GM12878 (cell line): Measurements from ENCODE around the gene GRK5. TPM values are rescaled to one million over a fixed set of nuclear protein-coding genes. Genes with fewer than 3 reads are reported as not detected.
A peak's percentile ranks its signal among the peaks of the same experiment; 100 is the strongest.

Experiments used
- ATAC-seq: fragments of 200-7000 bp; cut with Tn5 transposase; 3 replicates; pipeline ENCODE4 v1.9.1; 2020; ENCODE audit warnings: mild to moderate bottlenecking, moderate library complexity
- BruUV-seq: library from RNA; stranded (reverse); fragments of 400-500 nt; replicated peaks from 2 replicates; lab custom pipeline; 2021; lab: Mats Ljungman, UMichigan
- CTCF ChIA-PET: fragments of 300-600 bp; sonication (Branson Sonifier 250); formaldehyde crosslinking; extraction: SDS; loops from one replicate; lab custom pipeline; 2021; ENCODE audit warnings: inconsistent platforms; lab: Yijun Ruan, JAX
- POLR2A ChIA-PET: fragments of 350-600 bp; formaldehyde crosslinking; extraction: SDS; loops from one replicate; lab custom pipeline; 2021; ENCODE audit warnings: inconsistent platforms; lab: Charles Lee
- RAD21 ChIA-PET: fragments of 300-600 bp; sonication (Branson Sonifier 250); formaldehyde crosslinking; loops from one replicate; lab custom pipeline; 2023; ENCODE audit warnings: antibody characterized with exemption; ENCODE audit not compliant: unreplicated experiment; lab: Charles Lee
- SMC1A ChIA-PET: fragments of 300-600 bp; sonication (Branson Sonifier 250); formaldehyde crosslinking; loops from one replicate; lab custom pipeline; 2023; ENCODE audit not compliant: unreplicated experiment, uncharacterized antibody; lab: Charles Lee
- DNase-seq: peaks from one replicate; pipeline ENCODE4 v3.0.0-alpha.2; 2011; ENCODE audit warnings: low read depth, low spot score
- FAIRE-seq: peaks from 3 replicates; lab custom pipeline; 2011; peaks lifted over from hg19 to GRCh38; lab: Jason Lieb, UNC
- H2AFZ ChIP-seq: 2 replicates; pipeline ENCODE4 v1.6.0; 2011; ENCODE audit warnings: low read depth, low read length, control low read depth; ENCODE audit not compliant: control insufficient read depth
- H3K27ac ChIP-seq: 2 replicates; pipeline ENCODE4 v1.5.1; 2011; ENCODE audit warnings: control low read depth; ENCODE audit not compliant: control insufficient read depth, insufficient read depth
- H3K27me3 ChIP-seq, 2 experiments: replicated peaks in 1 of 2; 2 replicates each; pipeline versions ENCODE4 v1.6.0 to v1.6.1; 2011; ENCODE audit warnings: low read length in 1 of 2; ENCODE audit not compliant: control insufficient read depth in 2 of 2, insufficient read depth in 2 of 2
- H3K36me3 ChIP-seq, 2 experiments: 2 replicates each; pipeline ENCODE4 v1.5.1; 2011; ENCODE audit warnings: low read length in 1 of 2; ENCODE audit not compliant: control insufficient read depth in 2 of 2, insufficient read depth in 2 of 2
- H3K4me1 ChIP-seq: 2 replicates; pipeline ENCODE4 v1.6.1; 2011; ENCODE audit warnings: mild to moderate bottlenecking, low read length, moderate library complexity, mixed read lengths; ENCODE audit not compliant: control insufficient read depth, insufficient read depth
- H3K4me2 ChIP-seq: 2 replicates; pipeline ENCODE4 v1.6.0; 2011; ENCODE audit warnings: control low read depth; ENCODE audit not compliant: control insufficient read depth, insufficient read depth
- H3K4me3 ChIP-seq: fragments of 200-600 bp; sonication (generic); 2 replicates; pipeline ENCODE4 v1.5.1; 2016
- H3K79me2 ChIP-seq: 2 replicates; pipeline ENCODE4 v1.6.0; 2011; ENCODE audit warnings: low read length; ENCODE audit not compliant: control insufficient read depth, insufficient read depth
- H3K9ac ChIP-seq: 2 replicates; pipeline ENCODE4 v1.8.0; 2011; ENCODE audit warnings: low read length, control low read depth, mixed read lengths; ENCODE audit not compliant: control insufficient read depth, insufficient read depth
- H3K9me3 ChIP-seq: replicated peaks from 3 replicates; pipeline ENCODE4 v1.5.1; 2011; ENCODE audit warnings: mild to moderate bottlenecking, low read length; ENCODE audit not compliant: control insufficient read depth, insufficient read depth
- H4K20me1 ChIP-seq: 2 replicates; pipeline ENCODE4 v1.6.0; 2011; ENCODE audit not compliant: control insufficient read depth, insufficient read depth
- ATF2 ChIP-seq: IDR thresholded peaks from 2 replicates; pipeline ENCODE4 v1.6.1; 2012; ENCODE audit warnings: low read length, inconsistent platforms
- IKZF1 ChIP-seq: fragments of 450-650 bp; conservative IDR thresholded peaks from 2 replicates; pipeline ENCODE4 v1.6.1; 2017; ENCODE audit warnings: antibody characterized with exemption, mild to moderate bottlenecking
- RUNX3 ChIP-seq: IDR thresholded peaks from 2 replicates; pipeline ENCODE4 v1.6.1; 2012; ENCODE audit warnings: low read length, inconsistent platforms
- ZNF592 ChIP-seq: fragments of 450-650 bp; IDR thresholded peaks from 2 replicates; pipeline ENCODE4 v1.6.1; 2017; ENCODE audit warnings: mild to moderate bottlenecking, moderate library complexity
- WGBS: methylation state at CpG from one replicate; pipeline ENCODE4 v1.1.6; 2016; ENCODE audit warnings: low lambda C conversion rate; ENCODE audit not compliant: insufficient replicate concordance, insufficient coverage; ENCODE audit errors: missing lambda C conversion rate; 5-methylcytosine and 5-hydroxymethylcytosine counted together
- in situ Hi-C: fragments of 300-500 bp; cut with MboI; formaldehyde crosslinking; loops from 9 replicates; pipeline ENCODE4 v1.14.3; 2018; ENCODE audit warnings: mixed read lengths
- intact Hi-C: fragments of 100-400 bp; cut with micrococcal nuclease; formaldehyde crosslinking; loops from one replicate; pipeline ENCODE4 v1.14.2; 2022; ENCODE audit not compliant: unreplicated experiment
- polyA plus RNA-seq, 11 experiments: library from polyadenylated mRNA; depleted of rRNA in 4 of 11; unstranded in 6 of 11; stranded (reverse) in 5 of 11; fragments of >200 nt; fragmentation: Nextera tagmentation in 4 of 11; fragmentation: Illumina TruSeq in 1 of 11; extraction: Ambion mirVana in 4 of 11; extraction: Trizol in 1 of 11; gene quantifications; 1 replicate in 1 of 11; 2 replicates in 10 of 11; pipeline versions ENCODE4 v1.2.1 to v1.2.3, GENCODE V29; 2011 to 2016; ENCODE audit warnings: inconsistent platforms in 2 of 11, missing spikeins in 2 of 11, low read depth in 1 of 11
- total RNA-seq, 4 experiments: library from RNA; depleted of rRNA in 3 of 4; stranded (reverse); fragments of >200 nt in 3 of 4; fragmentation: Illumina TruSeq in 1 of 4; extraction: Trizol in 1 of 4; gene quantifications; 2 replicates each; pipeline versions ENCODE4 v1.2.1 to v1.2.3, GENCODE V29; 2013 to 2021
- TF ChIP-seq, protein P1 (sequence below): IDR thresholded peaks from 2 replicates; pipeline ENCODE4 v1.6.1; 2012; ENCODE audit warnings: low read depth, low read length, improper control_type of control experiment

The GRK5 gene
- total and polyA plus RNA-seq, 10 of the 15 experiments (the other 5 are each of a cell fraction or from before 2014, with no cell fraction given): 0.11 to 22.1 (median 10.0) TPM

- ATAC-seq (no peak), DNase-seq (no peak), FAIRE-seq (no peak)
- H3K79me2 ChIP-seq: no peaks in the 10 kb centered on the region
- BruUV-seq: no TSS peak
- H3K36me3 ChIP-seq: peaks cover 0 to 5% of the 10 kb centered on the region in 2 experiments; a peak in 2 of 4 replicates
- RAD21 ChIA-PET: interaction anchor here (1.1 to 2.3 kb wide), 2 partner anchors 18 to 42 kb away, joined by 3 to 10 read pairs; partner anchors contain the start of gene RGS10
- SMC1A ChIA-PET: interaction anchor here (0.9 to 3.8 kb wide), 8 partner anchors 10 to 69 kb away, joined by 3 to 19 read pairs (median 6); no protein-coding TSS in a partner anchor
- H3K4me3 ChIP-seq: no peak overlapping the region
- WGBS: 79% methylated on average over 11 of the region's 11 CpGs
- no peaks in the 10 kb centered on the region for H3K27me3 ChIP-seq
- TF ChIP-seq, protein P1, sequence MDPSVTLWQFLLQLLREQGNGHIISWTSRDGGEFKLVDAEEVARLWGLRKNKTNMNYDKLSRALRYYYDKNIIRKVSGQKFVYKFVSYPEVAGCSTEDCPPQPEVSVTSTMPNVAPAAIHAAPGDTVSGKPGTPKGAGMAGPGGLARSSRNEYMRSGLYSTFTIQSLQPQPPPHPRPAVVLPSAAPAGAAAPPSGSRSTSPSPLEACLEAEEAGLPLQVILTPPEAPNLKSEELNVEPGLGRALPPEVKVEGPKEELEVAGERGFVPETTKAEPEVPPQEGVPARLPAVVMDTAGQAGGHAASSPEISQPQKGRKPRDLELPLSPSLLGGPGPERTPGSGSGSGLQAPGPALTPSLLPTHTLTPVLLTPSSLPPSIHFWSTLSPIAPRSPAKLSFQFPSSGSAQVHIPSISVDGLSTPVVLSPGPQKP: no peak
- peak; percentile 21; the same call in 1 of the 2 replicates for TF ChIP-seq ATF2
- no peak for TF ChIP-seq ZNF592
- TF ChIP-seq RUNX3: peak; percentile 87
- 0 out of 2 replicates have a peak, but pooled peaks have one; percentile 30 for TF ChIP-seq IKZF1
- in situ Hi-C loops (no loop called here), intact Hi-C loops (no loop called here)
- H3K4me2 ChIP-seq: no peak overlapping the region
- CTCF ChIA-PET: interaction anchor here (0.7 to 2.5 kb wide), 5 partner anchors 9 to 300 kb away, joined by 3 to 19 read pairs (median 3); no protein-coding TSS in a partner anchor
- peaks cover 29% of the 10 kb centered on the region for H3K4me1 ChIP-seq
- no peaks in the 10 kb centered on the region for H3K9me3 ChIP-seq
- H3K9ac ChIP-seq: no peak overlapping the region
- H3K27ac ChIP-seq: no peak overlapping the region
- POLR2A ChIA-PET: interaction anchor here (0.8 to 1.2 kb wide), 2 partner anchors 42 to 45 kb away, joined by 3 to 4 read pairs; no protein-coding TSS in a partner anchor
- no peaks in the 10 kb centered on the region for H4K20me1 ChIP-seq
- no peak overlapping the region for H2AFZ ChIP-seq
Measured at GRCh38 chr10:119498889-119499676, 291.7 kb downstream of the GRK5 start.
